Nephron progenitor cell (in vitro differentiated cells): ENCODE measurements around the gene FBXW12.

Source experiments
- DNase-seq: peaks from one replicate; pipeline ENCODE4 v3.0.0; 2021
- H3K27ac Mint-ChIP-seq: 2 replicates; pipeline ENCODE4 v1.8.0; 2021; ENCODE audit warnings: mild to moderate bottlenecking, moderate library complexity, mixed read lengths
- H3K27me3 Mint-ChIP-seq: 2 replicates; pipeline ENCODE4 v1.8.0; 2021; ENCODE audit warnings: mild to moderate bottlenecking, low read depth, mixed read lengths; ENCODE audit not compliant: poor library complexity
- H3K36me3 Mint-ChIP-seq: 2 replicates; pipeline ENCODE4 v1.8.0; 2021; ENCODE audit warnings: low read depth, mixed read lengths
- H3K4me1 Mint-ChIP-seq: 2 replicates; pipeline ENCODE4 v1.8.0; 2021; ENCODE audit warnings: mixed read lengths
- H3K4me3 Mint-ChIP-seq: 2 replicates; pipeline ENCODE4 v1.8.0; 2021; ENCODE audit warnings: mild to moderate bottlenecking, moderate library complexity, mixed read lengths
- H3K9me3 Mint-ChIP-seq: 2 replicates; pipeline ENCODE4 v1.8.0; 2021; ENCODE audit warnings: mild to moderate bottlenecking, moderate library complexity, mixed read lengths
- CTCF ChIP-seq: fragments of 200-600 bp; sonication (generic); IDR thresholded peaks from 2 replicates; pipeline ENCODE4 v1.5.0; 2021; ENCODE audit warnings: antibody characterized with exemption

The FBXW12 gene

DNA sequence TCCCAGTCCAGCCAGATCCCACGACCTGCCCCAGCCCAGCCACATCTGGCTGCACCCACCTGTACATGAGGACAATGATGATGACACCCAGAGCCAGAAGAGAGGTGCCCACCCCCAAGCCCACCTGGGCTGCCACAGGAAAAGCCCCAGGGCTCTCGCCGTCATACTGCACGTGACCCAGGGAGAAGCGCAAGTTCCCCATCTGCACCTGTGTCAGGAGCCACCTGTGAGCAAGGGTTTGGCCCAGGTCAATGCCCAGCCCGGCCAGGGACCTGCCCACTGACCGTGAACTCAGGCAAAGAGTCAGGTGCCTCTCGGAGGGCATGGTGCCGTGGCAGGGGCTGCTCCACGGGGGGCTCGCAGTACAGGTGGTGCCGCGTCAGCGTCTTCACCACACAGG is 41.6 kb downstream of the FBXW12 start:
- no peaks in the 10 kb centered on the region for H3K4me1 Mint-ChIP-seq

DNA sequence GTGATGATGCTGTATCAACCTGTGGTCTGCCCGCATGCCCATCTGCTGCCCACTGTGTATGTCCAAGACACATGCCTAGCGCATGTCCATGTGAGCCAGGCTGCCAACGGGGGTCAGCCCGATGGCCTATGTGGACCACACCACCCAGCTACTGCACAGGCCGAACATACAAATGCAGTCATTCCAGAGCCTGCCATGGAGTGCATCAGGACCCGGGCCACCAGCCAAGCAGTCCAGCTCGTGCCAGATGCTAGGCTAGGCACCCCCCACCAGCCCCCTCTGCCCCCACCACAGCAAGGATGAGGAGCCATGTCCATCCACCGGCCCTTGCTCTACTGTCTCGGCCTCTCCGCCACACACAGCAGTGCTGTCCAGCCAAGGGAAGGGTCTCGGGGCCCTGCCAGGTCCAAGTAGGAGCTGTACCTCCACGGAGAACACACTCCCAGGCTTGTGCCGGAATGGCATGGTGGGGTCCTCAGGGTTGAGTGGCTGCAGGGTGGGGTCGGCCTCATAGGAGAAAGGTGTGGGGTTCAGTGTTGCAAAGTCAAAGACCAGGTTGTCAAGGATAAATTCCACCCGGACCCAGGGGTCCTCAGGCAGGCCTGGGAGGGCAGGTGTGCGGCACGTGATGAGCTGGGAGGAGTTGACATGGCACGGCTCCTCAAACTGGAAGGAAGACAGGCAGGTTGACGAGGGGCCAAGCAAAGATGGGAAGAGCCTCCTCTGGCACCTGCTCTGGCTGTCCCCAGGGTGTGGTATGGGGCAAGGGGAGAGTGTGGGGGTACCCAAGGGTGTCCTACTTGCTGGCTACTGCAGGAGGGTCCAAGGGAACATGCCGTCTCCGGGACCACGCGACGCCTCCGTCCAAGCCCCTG is 42.6 kb downstream of the FBXW12 start:
- Mint-ChIP-seq H3K4me3 (no peak overlapping the region), H3K27ac (peak overlapping the region; percentile 75), H3K9me3 (no peaks in the 10 kb centered on the region), H3K27me3 (peaks cover 3% of the 10 kb centered on the region), H3K36me3 (peaks cover 26% of the 10 kb centered on the region), H3K4me1 (no peaks in the 10 kb centered on the region)
- DNase-seq = no peak
- TF ChIP-seq CTCF = no peak

More for the DNA sequence above, 41.6 kb downstream of the FBXW12 start:
- H3K27me3 Mint-ChIP-seq = peaks cover 3% of the 10 kb centered on the region
- TF ChIP-seq CTCF = no peak
- H3K9me3 Mint-ChIP-seq = no peaks in the 10 kb centered on the region
- DNase-seq = no peak
- H3K36me3 Mint-ChIP-seq = peaks cover 34% of the 10 kb centered on the region
- no peak overlapping the region for H3K4me3 Mint-ChIP-seq
- H3K27ac Mint-ChIP-seq = no peak overlapping the region

- no peak for DNase-seq
- no peak overlapping the region for H3K4me3 Mint-ChIP-seq
- H3K36me3 Mint-ChIP-seq = peaks cover 23% of the 10 kb centered on the region
- H3K4me1 Mint-ChIP-seq = no peaks in the 10 kb centered on the region
- H3K9me3 Mint-ChIP-seq = no peaks in the 10 kb centered on the region
- peaks cover 3% of the 10 kb centered on the region for H3K27me3 Mint-ChIP-seq
- no peak for TF ChIP-seq CTCF
- H3K27ac Mint-ChIP-seq = no peak overlapping the region
Observed at GRCh38 chr3:48415251-48415953, 43.4 kb downstream of the FBXW12 start.

- no peak for DNase-seq
- H3K36me3 Mint-ChIP-seq = peaks cover 23% of the 10 kb centered on the region
- H3K4me3 Mint-ChIP-seq = no peak overlapping the region
- TF ChIP-seq CTCF = no peak
- H3K27me3 Mint-ChIP-seq = peaks cover 3% of the 10 kb centered on the region
- H3K27ac Mint-ChIP-seq = no peak overlapping the region
- H3K9me3 Mint-ChIP-seq = no peaks in the 10 kb centered on the region
- no peaks in the 10 kb centered on the region for H3K4me1 Mint-ChIP-seq
Observed at GRCh38 chr3:48416091-48416505, 44.1 kb downstream of the FBXW12 start.

- peak overlapping the region; percentile 66 for H3K27ac Mint-ChIP-seq
Observed at GRCh38 chr3:48416546-48416945, 44.5 kb downstream of the FBXW12 start.

More at GRCh38 chr3:48416546-48416945, 44.5 kb downstream of the FBXW12 start:
- peaks cover 22% of the 10 kb centered on the region for H3K36me3 Mint-ChIP-seq
- H3K9me3 Mint-ChIP-seq = no peaks in the 10 kb centered on the region
- no peaks in the 10 kb centered on the region for H3K4me1 Mint-ChIP-seq
- H3K4me3 Mint-ChIP-seq = no peak overlapping the region
- DNase-seq = no peak
- TF ChIP-seq CTCF = no peak
- H3K27me3 Mint-ChIP-seq = peaks cover 3% of the 10 kb centered on the region
